ENCODE results near the gene AMPH.
A peak's percentile ranks its signal among the peaks of the same experiment; 100 is the strongest.

Gene AMPH

GRCh38 chr7:38630720-38631673 is at the start of gene AMPH:
Gene AMPH, minus strand, starts transcription at chr7:38631373. Its CDS starts 22 bp downstream, at chr7:38631351.
- peak; percentile 20 for DNase-seq

DNA sequence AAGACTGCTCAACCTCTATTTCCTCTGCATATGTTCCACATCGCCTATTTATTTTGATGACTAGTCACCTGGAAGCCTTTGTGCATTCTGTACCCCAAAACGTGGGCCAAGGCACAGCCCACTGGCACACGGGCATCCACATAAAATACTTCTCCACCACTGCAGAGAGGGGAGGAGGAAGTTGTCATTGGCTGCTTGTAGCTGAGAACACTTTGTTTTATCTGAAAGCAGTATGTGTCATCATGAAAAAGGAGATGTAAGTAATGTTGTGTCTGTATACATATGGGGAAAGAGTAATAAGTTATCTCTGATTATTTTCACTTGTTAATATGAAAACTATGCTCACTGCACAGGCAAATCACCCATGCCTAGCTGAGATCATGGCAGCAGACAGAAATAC is 48.2 kb upstream of the AMPH start:
- no peak for DNase-seq

DNA sequence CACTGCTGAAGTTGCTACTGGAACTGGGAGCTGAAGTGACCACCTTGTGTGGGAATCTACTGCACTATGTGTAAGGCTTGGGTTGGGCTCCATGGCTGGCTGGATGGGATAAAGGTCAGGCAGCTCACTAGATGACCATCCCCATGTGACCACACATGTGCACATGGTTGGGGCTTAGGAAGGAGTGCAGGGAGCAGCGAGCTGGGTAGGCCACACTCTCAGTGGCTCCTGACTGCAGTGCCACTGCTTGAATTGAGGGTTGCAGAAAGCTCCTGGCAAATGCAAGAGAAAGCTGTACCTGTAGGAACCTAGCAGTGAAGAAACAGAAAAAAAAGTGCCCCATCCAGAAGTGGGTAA is 47.5 kb upstream of the AMPH start:
- DNase-seq: no peak

- DNase-seq: no peak
These were observed 47.0 kb upstream of the AMPH start for GRCh38 chr7:38677981-38678697.

- DNase-seq: no peak
These were observed 44.4 kb upstream of the AMPH start for GRCh38 chr7:38675494-38676106.

DNA sequence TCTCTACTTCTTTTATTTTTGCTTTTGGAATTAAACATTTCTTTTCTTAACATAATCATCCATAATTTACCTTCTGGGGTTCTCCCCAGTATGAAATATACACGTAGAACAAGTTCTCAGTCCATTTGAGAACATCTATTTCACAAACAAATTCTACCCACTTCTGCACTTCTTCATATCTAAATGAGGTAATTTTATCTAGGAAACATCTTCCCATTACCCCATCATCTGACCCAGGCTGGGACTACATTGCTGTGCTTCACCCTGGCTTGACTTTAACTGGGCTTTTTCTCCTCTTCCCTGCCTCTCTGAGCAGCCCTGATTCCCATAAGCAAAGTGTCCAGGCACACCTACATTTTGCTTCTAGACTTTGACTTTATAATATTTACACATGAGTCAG is 43.3 kb upstream of the AMPH start:
- DNase-seq: no peak

GRCh38 chr7:38673795-38674194 is 42.6 kb upstream of the AMPH start:
- no peak for DNase-seq

- DNase-seq: no peak
These were observed 41.0 kb upstream of the AMPH start for GRCh38 chr7:38671911-38672905.

DNA sequence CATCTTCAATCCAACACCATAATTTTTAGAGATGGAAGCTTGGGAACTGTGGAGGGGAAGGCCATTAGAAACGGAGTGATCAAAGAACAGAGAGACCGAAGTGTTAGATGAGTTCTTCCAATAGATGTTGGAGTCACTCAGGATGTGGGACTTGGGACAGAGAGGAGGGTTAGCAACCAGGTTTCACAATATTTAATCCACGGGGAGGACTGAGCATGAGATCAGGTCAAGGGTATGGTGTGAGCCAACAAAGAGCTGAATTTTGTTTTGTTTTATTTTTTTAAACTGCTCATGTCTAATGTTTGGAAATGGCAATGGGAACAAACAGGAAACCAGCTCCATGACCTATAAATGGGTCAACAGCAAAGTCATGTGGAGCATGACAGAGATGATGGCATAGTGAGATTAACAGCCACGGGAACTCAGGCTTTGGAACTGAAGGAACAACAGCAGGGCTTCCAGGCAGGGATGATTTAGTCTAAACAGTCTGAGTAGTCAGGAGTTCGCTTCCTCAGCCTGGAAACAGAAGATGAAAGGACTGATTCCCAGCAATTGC is 38.9 kb upstream of the AMPH start:
- no peak for DNase-seq

DNA sequence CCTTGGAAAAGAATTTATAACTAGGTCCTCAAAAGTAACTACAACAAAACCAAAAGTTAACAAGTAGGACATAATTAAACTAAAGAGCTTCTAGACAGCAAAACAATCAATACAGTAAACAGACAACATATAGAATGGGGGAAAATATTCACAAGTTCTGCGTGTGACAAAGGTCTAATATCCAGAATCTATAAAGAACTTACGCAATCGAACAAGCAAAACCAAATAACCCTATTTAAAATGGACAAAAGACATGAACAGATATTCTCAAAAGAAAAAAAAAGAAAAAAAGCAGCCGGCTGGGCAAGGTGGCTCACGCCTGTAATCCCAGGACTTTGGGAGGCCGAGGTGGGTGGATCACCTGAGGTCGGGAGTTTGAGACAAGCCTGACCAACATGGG is 33.8 kb upstream of the AMPH start:
- DNase-seq: no peak

GRCh38 chr7:38660427-38661099 is 29.4 kb upstream of the AMPH start:
- DNase-seq: peak; percentile 31

DNA sequence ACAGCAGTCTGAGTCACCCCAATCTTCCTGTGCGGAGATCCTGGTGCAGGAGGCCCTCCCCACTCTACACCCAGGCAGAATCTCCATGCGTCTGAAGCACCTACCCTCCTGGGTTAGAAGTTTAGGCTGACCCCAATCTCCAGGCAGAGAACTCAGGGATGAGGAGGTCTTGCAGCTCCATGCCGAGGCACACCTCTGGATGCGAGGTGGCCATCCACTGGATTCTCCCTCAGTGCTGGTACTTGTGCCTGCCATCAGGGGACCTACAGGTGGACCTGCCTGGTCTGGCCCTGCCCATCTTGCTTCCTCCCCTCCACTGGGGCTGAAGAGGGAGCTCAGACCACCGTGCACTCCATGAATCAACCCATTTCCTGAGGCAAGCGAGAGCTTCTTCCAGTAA is 28.8 kb upstream of the AMPH start:
- no peak for DNase-seq

- no peak for DNase-seq
These were observed 27.7 kb upstream of the AMPH start for GRCh38 chr7:38658921-38659320.

GRCh38 chr7:38656968-38657367 is 25.8 kb upstream of the AMPH start:
- no peak for DNase-seq

GRCh38 chr7:38655833-38656774 is 24.9 kb upstream of the AMPH start:
- DNase-seq: no peak

DNA sequence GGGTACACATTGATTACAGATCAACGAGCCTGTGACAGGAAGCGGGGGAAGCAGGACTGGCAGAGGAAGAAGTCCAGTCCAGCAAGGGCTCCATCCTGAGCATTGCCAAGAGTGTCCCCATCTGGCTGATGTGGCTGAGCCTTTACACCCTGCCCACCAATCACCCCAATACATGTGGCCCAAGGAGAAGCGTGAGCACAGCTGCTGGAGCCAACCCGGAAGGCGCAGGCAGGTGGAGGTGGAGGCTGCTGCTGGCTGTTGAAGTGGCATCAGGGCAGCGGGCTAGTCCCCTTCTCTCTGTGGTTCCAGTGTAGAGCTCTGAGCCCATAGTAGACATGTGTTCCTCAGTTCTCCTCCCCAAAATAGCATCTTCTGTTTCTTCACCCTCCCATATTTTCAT is 6.8 kb upstream of the AMPH start:
- DNase-seq: no peak

- no peak for DNase-seq
These were observed 1.2 kb upstream of the AMPH start for GRCh38 chr7:38632411-38632810.

- DNase-seq: no peak
These were observed 1.3 kb downstream of the AMPH start for GRCh38 chr7:38629651-38630510.

GRCh38 chr7:38628630-38629385 is 2.4 kb downstream of the AMPH start:
- DNase-seq: no peak
